ENCODE measurements around the gene TNFRSF8.

TNFRSF8 gene

DNA sequence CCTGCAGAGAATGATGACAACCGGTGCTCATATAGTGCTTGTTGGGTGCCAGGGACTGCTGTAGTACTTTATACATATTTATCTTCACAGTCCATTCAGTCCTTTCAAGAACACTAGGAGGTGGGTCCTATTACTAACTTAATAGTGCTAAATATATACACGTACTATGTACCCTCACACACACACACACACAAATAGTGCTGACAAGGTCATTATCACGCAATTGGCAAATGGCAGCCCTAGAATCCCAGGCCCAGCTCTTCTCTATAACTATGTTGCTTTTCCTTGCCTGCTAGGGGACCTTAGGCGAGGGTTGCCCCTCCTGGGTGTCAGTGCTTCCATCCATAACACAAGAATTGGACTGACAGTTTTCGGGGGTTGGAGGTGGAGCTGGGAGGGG lies 33.5 kb downstream of the TNFRSF8 start:
- H3K79me2 ChIP-seq (ENCODE audit: insufficient read depth, low read depth), result no peaks in the 10 kb centered on the region
- H3K4me3 ChIP-seq (IDR thresholded peaks at IDR 0.05; ENCODE audit: insufficient read depth, low read depth, low read length), result no peak overlapping the region
- H3K36me3 ChIP-seq (ENCODE audit: insufficient read depth), result no peaks in the 10 kb centered on the region
- H2AFZ ChIP-seq (ENCODE audit: low read depth), result no peak overlapping the region
- TF ChIP-seq, protein P1, sequence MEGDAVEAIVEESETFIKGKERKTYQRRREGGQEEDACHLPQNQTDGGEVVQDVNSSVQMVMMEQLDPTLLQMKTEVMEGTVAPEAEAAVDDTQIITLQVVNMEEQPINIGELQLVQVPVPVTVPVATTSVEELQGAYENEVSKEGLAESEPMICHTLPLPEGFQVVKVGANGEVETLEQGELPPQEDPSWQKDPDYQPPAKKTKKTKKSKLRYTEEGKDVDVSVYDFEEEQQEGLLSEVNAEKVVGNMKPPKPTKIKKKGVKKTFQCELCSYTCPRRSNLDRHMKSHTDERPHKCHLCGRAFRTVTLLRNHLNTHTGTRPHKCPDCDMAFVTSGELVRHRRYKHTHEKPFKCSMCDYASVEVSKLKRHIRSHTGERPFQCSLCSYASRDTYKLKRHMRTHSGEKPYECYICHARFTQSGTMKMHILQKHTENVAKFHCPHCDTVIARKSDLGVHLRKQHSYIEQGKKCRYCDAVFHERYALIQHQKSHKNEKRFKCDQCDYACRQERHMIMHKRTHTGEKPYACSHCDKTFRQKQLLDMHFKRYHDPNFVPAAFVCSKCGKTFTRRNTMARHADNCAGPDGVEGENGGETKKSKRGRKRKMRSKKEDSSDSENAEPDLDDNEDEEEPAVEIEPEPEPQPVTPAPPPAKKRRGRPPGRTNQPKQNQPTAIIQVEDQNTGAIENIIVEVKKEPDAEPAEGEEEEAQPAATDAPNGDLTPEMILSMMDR (conservative IDR thresholded peaks at IDR 0.05; ENCODE audit: low read depth, low read length), result no peak
- H3K27ac ChIP-seq, result no peak overlapping the region
- H3K4me2 ChIP-seq, result no peak overlapping the region
- no peaks in the 10 kb centered on the region for H4K20me1 ChIP-seq (ENCODE audit: insufficient read depth)
- H3K4me1 ChIP-seq (ENCODE audit: low read depth, poor library complexity, severe bottlenecking), result no peaks in the 10 kb centered on the region
- no peak overlapping the region for H3K9ac ChIP-seq
- H3K27me3 ChIP-seq (ENCODE audit: insufficient read depth, low read depth), result no peaks in the 10 kb centered on the region

DNA sequence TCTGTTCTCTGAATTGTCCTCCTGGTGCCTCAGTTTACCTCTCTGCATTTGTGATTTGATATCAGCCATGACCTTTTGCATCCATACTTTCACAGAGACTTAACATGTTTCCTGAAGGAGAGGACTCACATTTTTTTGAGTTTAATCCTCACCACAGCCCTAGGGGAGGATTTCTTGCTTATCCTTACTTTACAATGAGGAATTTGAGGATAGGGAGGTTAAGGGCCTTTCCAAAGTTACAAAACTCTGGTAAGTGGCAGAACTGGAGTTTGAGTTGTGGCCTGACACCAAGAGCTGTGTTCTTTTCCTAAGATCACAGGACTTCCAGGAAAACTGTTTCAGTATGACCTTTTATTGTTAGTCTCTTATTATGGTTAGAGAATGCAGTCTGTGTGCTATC lies 34.2 kb downstream of the TNFRSF8 start:
- no peaks in the 10 kb centered on the region for H3K36me3 ChIP-seq (ENCODE audit: insufficient read depth)
- H3K9ac ChIP-seq, result no peak overlapping the region
- H3K79me2 ChIP-seq (ENCODE audit: insufficient read depth, low read depth), result no peaks in the 10 kb centered on the region
- H3K27me3 ChIP-seq (ENCODE audit: insufficient read depth, low read depth), result no peaks in the 10 kb centered on the region
- H3K27ac ChIP-seq, result no peak overlapping the region
- H2AFZ ChIP-seq (ENCODE audit: low read depth), result no peak overlapping the region
- H4K20me1 ChIP-seq (ENCODE audit: insufficient read depth), result no peaks in the 10 kb centered on the region
- no peaks in the 10 kb centered on the region for H3K4me1 ChIP-seq (ENCODE audit: low read depth, poor library complexity, severe bottlenecking)
- no peak overlapping the region for H3K4me2 ChIP-seq
- TF ChIP-seq, protein P1 (conservative IDR thresholded peaks at IDR 0.05; ENCODE audit: low read depth, low read length), result no peak
- no peak overlapping the region for H3K4me3 ChIP-seq (IDR thresholded peaks at IDR 0.05; ENCODE audit: insufficient read depth, low read depth, low read length)

DNA sequence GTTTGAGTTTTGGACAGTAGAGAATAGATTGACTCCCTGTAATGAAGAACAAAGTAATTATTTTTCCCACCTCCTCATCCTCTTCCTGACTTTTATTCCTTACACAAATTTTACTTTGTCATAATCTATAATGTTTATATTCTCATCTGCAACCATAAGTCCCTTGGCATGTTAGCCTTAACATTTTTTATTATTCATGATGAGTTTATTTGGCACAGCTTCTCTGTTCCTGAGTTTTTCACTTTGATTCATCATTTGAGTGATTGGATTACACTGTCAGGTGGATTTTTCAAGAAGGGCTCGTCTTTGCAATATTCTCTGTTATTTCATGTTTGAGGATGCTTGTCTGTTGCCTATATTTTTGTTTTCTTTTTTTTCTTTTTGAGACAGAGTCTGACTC lies 35.7 kb downstream of the TNFRSF8 start:
- Histone ChIP-seq H3K4me3 (IDR thresholded peaks at IDR 0.05; ENCODE audit: insufficient read depth, low read depth, low read length) (no peak overlapping the region), H2AFZ (ENCODE audit: low read depth) (no peak overlapping the region)

DNA sequence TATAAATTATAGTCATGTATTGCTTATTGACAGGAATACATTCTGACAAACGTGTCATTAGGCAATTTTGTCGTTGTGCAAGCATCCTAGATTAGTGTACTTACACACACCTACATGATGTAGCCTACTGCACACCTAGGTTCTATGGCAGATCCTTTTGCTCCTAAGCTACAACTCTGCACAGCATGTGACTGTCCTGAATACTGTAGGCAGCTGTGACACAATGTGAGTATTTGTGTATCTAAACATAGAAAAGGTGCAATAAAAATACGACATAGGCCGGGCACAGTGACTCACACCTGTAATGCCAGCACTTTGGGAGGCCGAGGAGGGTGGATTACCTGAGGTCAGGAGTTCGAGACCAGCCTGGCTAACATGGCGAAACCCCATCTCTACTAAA lies 36.5 kb downstream of the TNFRSF8 start:
- TF ChIP-seq, protein P1 (conservative IDR thresholded peaks at IDR 0.05; ENCODE audit: low read depth, low read length), result no peak
- Histone ChIP-seq H3K4me2 (no peak overlapping the region), H3K9ac (no peak overlapping the region), H3K79me2 (ENCODE audit: insufficient read depth, low read depth) (no peaks in the 10 kb centered on the region), H3K27ac (no peak overlapping the region), H3K27me3 (ENCODE audit: insufficient read depth, low read depth) (no peaks in the 10 kb centered on the region), H3K4me1 (ENCODE audit: low read depth, poor library complexity, severe bottlenecking) (no peaks in the 10 kb centered on the region), H2AFZ (ENCODE audit: low read depth) (no peak overlapping the region), H3K4me3 (IDR thresholded peaks at IDR 0.05; ENCODE audit: insufficient read depth, low read depth, low read length) (no peak overlapping the region), H3K36me3 (ENCODE audit: insufficient read depth) (no peaks in the 10 kb centered on the region), H4K20me1 (ENCODE audit: insufficient read depth) (no peaks in the 10 kb centered on the region)

More for the DNA sequence above, 35.7 kb downstream of the TNFRSF8 start:
- Histone ChIP-seq H3K4me1 (ENCODE audit: low read depth, poor library complexity, severe bottlenecking) (no peaks in the 10 kb centered on the region), H3K9ac (no peak overlapping the region), H3K4me2 (no peak overlapping the region), H3K79me2 (ENCODE audit: insufficient read depth, low read depth) (no peaks in the 10 kb centered on the region), H3K27ac (no peak overlapping the region), H3K36me3 (ENCODE audit: insufficient read depth) (no peaks in the 10 kb centered on the region), H3K27me3 (ENCODE audit: insufficient read depth, low read depth) (no peaks in the 10 kb centered on the region), H4K20me1 (ENCODE audit: insufficient read depth) (no peaks in the 10 kb centered on the region)
- TF ChIP-seq, protein P1 (conservative IDR thresholded peaks at IDR 0.05; ENCODE audit: low read depth, low read length), result no peak
